ENCODE data around the gene DOK6.

Gene DOK6

GRCh38 chr18:69539404-69539803 is 138.7 kb downstream of the DOK6 start:
- CTCF ChIA-PET = no interaction called here
- POLR2A ChIA-PET = no interaction called here
- TF ChIP-seq CTCF (IDR thresholded peaks at IDR 0.05; ENCODE audit: control extremely low read depth, extremely low read depth, low read depth, missing control alignments) = no peak
- no peak for DNase-seq (ENCODE audit: extremely low spot score)

GRCh38 chr18:69556228-69556627 is 155.5 kb downstream of the DOK6 start:
- TF ChIP-seq CTCF (IDR thresholded peaks at IDR 0.05; ENCODE audit: control extremely low read depth, extremely low read depth, low read depth, missing control alignments) = no peak
- DNase-seq (ENCODE audit: extremely low spot score) = no peak
- CTCF ChIA-PET = interaction anchor here (2.0 kb wide), 1 partner anchor 10 kb away, joined by 6 read pairs; no protein-coding TSS in a partner anchor
- POLR2A ChIA-PET = no interaction called here

- no peak for DNase-seq (ENCODE audit: extremely low spot score)
- ChIA-PET POLR2A (no interaction called here), CTCF (interaction anchor here (1.1 to 2.0 kb wide), 2 partner anchors 9 to 35 kb away, joined by 3 to 6 read pairs; no protein-coding TSS in a partner anchor)
These were observed 156.6 kb downstream of the DOK6 start for GRCh38 chr18:69557282-69557681.

GRCh38 chr18:69558052-69558451 is 157.4 kb downstream of the DOK6 start:
- ChIA-PET POLR2A (no interaction called here), CTCF (interaction anchor here (2.0 kb wide), 1 partner anchor 8 kb away, joined by 6 read pairs; no protein-coding TSS in a partner anchor)
- no peak for TF ChIP-seq CTCF (IDR thresholded peaks at IDR 0.05; ENCODE audit: control extremely low read depth, extremely low read depth, low read depth, missing control alignments)
- DNase-seq (ENCODE audit: extremely low spot score) = no peak

More at GRCh38 chr18:69557282-69557681, 156.6 kb downstream of the DOK6 start:
- no peak for TF ChIP-seq CTCF (IDR thresholded peaks at IDR 0.05; ENCODE audit: control extremely low read depth, extremely low read depth, low read depth, missing control alignments)

- DNase-seq (ENCODE audit: extremely low spot score) = no peak
These were observed 158.9 kb downstream of the DOK6 start for GRCh38 chr18:69559604-69560003.

GRCh38 chr18:69564602-69565001 is 163.9 kb downstream of the DOK6 start:
- ChIA-PET POLR2A (no interaction called here), CTCF (no interaction called here)
- no peak for TF ChIP-seq CTCF (IDR thresholded peaks at IDR 0.05; ENCODE audit: control extremely low read depth, extremely low read depth, low read depth, missing control alignments)
- no peak for DNase-seq (ENCODE audit: extremely low spot score)

More at GRCh38 chr18:69559604-69560003, 158.9 kb downstream of the DOK6 start:
- no peak for TF ChIP-seq CTCF (IDR thresholded peaks at IDR 0.05; ENCODE audit: control extremely low read depth, extremely low read depth, low read depth, missing control alignments)
- ChIA-PET POLR2A (no interaction called here), CTCF (interaction anchor here (0.8 to 1.0 kb wide), 2 partner anchors 9 to 21 kb away, joined by 3 read pairs; no protein-coding TSS in a partner anchor)
